GM23338 (cell line): ENCODE data around the gene GPR39. TPM values are rescaled to one million over a fixed set of nuclear protein-coding genes. Genes with fewer than 3 reads are reported as not detected.

Experiments
- ATAC-seq: fragments of 200-7000 bp; cut with Tn5 transposase; 3 replicates; pipeline ENCODE4 v1.9.1; 2020
- DNase-seq: peaks from one replicate; pipeline ENCODE4 v3.0.0-alpha.2; 2015; ENCODE audit warnings: low spot score
- H2AFZ ChIP-seq: fragments of 200-600 bp; sonication (generic); 2 replicates; pipeline ENCODE4 v1.8.0; 2016; ENCODE audit warnings: antibody characterized with exemption, mild to moderate bottlenecking, moderate library complexity
- H3F3A ChIP-seq: fragments of 200-600 bp; sonication (generic); replicated peaks from 2 replicates; pipeline ENCODE4 v1.8.0; 2017; ENCODE audit warnings: antibody characterized with exemption, mixed run types, low read depth
- H3K27ac ChIP-seq: fragments of 200-600 bp; sonication (generic); 2 replicates; pipeline ENCODE4 v1.6.1; 2016; ENCODE audit warnings: low read depth
- H3K27me3 ChIP-seq: fragments of 200-600 bp; sonication (generic); 2 replicates; pipeline ENCODE4 v1.8.0; 2016; ENCODE audit warnings: mild to moderate bottlenecking, mixed run types, moderate library complexity; ENCODE audit not compliant: insufficient read depth
- H3K36me3 ChIP-seq: fragments of 200-600 bp; sonication (generic); 2 replicates; pipeline ENCODE4 v1.8.0; 2016; ENCODE audit warnings: mild to moderate bottlenecking; ENCODE audit not compliant: insufficient read depth
- H3K4me1 ChIP-seq: fragments of 200-600 bp; sonication (generic); 2 replicates; pipeline ENCODE4 v1.8.0; 2016; ENCODE audit warnings: mild to moderate bottlenecking, moderate library complexity; ENCODE audit not compliant: insufficient read depth
- H3K4me2 ChIP-seq: fragments of 200-600 bp; sonication (generic); 2 replicates; pipeline ENCODE4 v1.7.1; 2017; ENCODE audit warnings: mixed run types
- H3K4me3 ChIP-seq: fragments of 200-600 bp; sonication (generic); 2 replicates; pipeline ENCODE4 v1.6.1; 2016; ENCODE audit warnings: mixed run types
- H3K79me2 ChIP-seq: fragments of 200-600 bp; sonication (generic); replicated peaks from 2 replicates; pipeline ENCODE4 v1.8.0; 2017; ENCODE audit warnings: mild to moderate bottlenecking; ENCODE audit not compliant: insufficient read depth
- H3K9me2 ChIP-seq: fragments of 200-600 bp; sonication (generic); 2 replicates; pipeline ENCODE4 v1.8.0; 2017; ENCODE audit not compliant: insufficient read depth
- H4K20me1 ChIP-seq: fragments of 200-600 bp; sonication (generic); replicated peaks from 2 replicates; pipeline ENCODE4 v1.8.0; 2017; ENCODE audit warnings: mild to moderate bottlenecking; ENCODE audit not compliant: insufficient read depth
- H3K27ac Mint-ChIP-seq: 2 replicates; pipeline ENCODE4 v1.8.0; 2020; ENCODE audit warnings: inconsistent platforms, mild to moderate bottlenecking, moderate library complexity, mixed read lengths
- H3K27me3 Mint-ChIP-seq: 3 replicates; pipeline ENCODE4 v1.8.0; 2022; ENCODE audit warnings: low read depth, mild to moderate bottlenecking, moderate library complexity, mixed read lengths, inconsistent platforms; ENCODE audit not compliant: insufficient read depth, poor library complexity
- H3K36me3 Mint-ChIP-seq: 3 replicates; pipeline ENCODE4 v1.8.0; 2021; ENCODE audit warnings: low read depth, mild to moderate bottlenecking, inconsistent platforms, moderate library complexity, mixed read lengths
- H3K4me1 Mint-ChIP-seq: 3 replicates; pipeline ENCODE4 v1.8.0; 2020; ENCODE audit warnings: mild to moderate bottlenecking, inconsistent platforms, mixed read lengths
- H3K4me3 Mint-ChIP-seq: 3 replicates; pipeline ENCODE4 v1.8.0; 2021; ENCODE audit warnings: moderate library complexity, mild to moderate bottlenecking, inconsistent platforms, mixed read lengths
- H3K9me3 Mint-ChIP-seq: 3 replicates; pipeline ENCODE4 v1.8.0; 2020; ENCODE audit warnings: moderate library complexity, mild to moderate bottlenecking, inconsistent platforms, mixed read lengths
- CREB1 ChIP-seq: fragments of 250-450 bp; sonication (Bioruptor Pico); IDR thresholded peaks from 2 replicates; pipeline ENCODE4 v1.5.0; 2020; ENCODE audit warnings: low read depth, mild to moderate bottlenecking, moderate library complexity
- CTCF ChIP-seq, 2 experiments: fragments of 200-600 bp in 1 of 2; sonication (generic) in 1 of 2; conservative IDR thresholded peaks; 2 replicates each; pipeline versions ENCODE4 v1.5.1 to v1.6.1; 2016 to 2017; ENCODE audit warnings: antibody characterized with exemption in 2 of 2, low read depth in 2 of 2, mild to moderate bottlenecking in 2 of 2, moderate library complexity in 1 of 2
- ETS1 ChIP-seq: IDR thresholded peaks from 2 replicates; pipeline ENCODE4 v1.6.1; 2016; ENCODE audit warnings: antibody characterized with exemption
- EZH2 ChIP-seq: fragments of 200-600 bp; sonication (generic); IDR thresholded peaks from one replicate; pipeline ENCODE4 v1.8.0; 2017; ENCODE audit warnings: antibody characterized with exemption, mild to moderate bottlenecking, low read depth; ENCODE audit not compliant: unreplicated experiment
- EZH2phosphoT487 ChIP-seq: fragments of 200-600 bp; sonication (generic); IDR thresholded peaks from one replicate; pipeline ENCODE4 v1.8.1; 2018; ENCODE audit warnings: antibody characterized with exemption; ENCODE audit not compliant: unreplicated experiment
- POLR2AphosphoS5 ChIP-seq: IDR thresholded peaks from 2 replicates; pipeline ENCODE4 v1.6.1; 2016; ENCODE audit warnings: antibody characterized with exemption, low read depth
- REST ChIP-seq: IDR thresholded peaks from one replicate; pipeline ENCODE4 v1.6.1; 2018; ENCODE audit warnings: antibody characterized with exemption; ENCODE audit not compliant: unreplicated experiment
- ZNF462 ChIP-seq: fragments of 250-450 bp; sonication (Bioruptor Pico); IDR thresholded peaks from 2 replicates; pipeline ENCODE4 v1.5.0; 2020; ENCODE audit warnings: mild to moderate bottlenecking, moderate library complexity
- polyA plus RNA-seq: library from polyadenylated mRNA; unstranded; fragments of >200 nt; fragmentation: Nextera tagmentation; extraction: Ambion mirVana; gene quantifications from 2 replicates; pipeline ENCODE4 v1.2.1, GENCODE V29; 2016
- total RNA-seq: library from RNA; depleted of rRNA; stranded (reverse); fragments of >200 nt; shearing (Covaris generic); gene quantifications from 2 replicates; pipeline ENCODE4 v1.2.3, GENCODE V29; 2014

Gene GPR39
- total and polyA plus RNA-seq, 2 experiments from 2014 or later: 0.55 to 1.9 TPM

DNA sequence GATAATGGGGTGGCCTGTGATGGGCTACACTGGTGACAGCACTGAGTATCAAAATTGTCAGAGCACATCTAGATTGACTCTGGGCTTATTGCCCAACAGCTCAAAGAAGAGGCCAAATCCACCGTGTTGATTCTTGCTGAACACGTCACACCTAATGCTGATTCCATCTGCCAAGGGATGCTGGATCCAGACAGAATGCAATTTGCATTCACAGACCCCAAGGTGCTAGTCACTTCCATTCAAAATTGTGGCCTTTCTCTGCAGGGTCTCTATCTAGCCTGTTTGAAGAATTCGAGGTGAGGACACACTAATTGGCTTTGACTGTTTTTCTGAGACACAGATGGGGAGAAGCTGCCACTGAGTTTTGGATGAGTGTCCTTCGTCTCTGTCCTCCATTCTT lies 13.5 kb upstream of the GPR39 start (continued):
- TF ChIP-seq ZNF462 (CRISPR knock-in tag) (no peak), CREB1 (CRISPR knock-in tag) (no peak), REST (no peak)

GRCh38 chr2:132404056-132404455 lies 12.5 kb upstream of the GPR39 start:
- no peak overlapping the region for H3K27ac Mint-ChIP-seq
- Histone ChIP-seq H3K9me2 (peaks cover 15% of the 10 kb centered on the region; the same call in 1 of the 2 replicates), H3K79me2 (no peaks in the 10 kb centered on the region), H3K4me2 (no peak overlapping the region), H2AFZ (peak overlapping the region; percentile 28; the same call in 1 of the 2 replicates), H3K4me3 (no peak overlapping the region), H3K27ac (no peak overlapping the region), H3K27me3 (no peaks in the 10 kb centered on the region), H3F3A (no peaks in the 10 kb centered on the region), H4K20me1 (no peaks in the 10 kb centered on the region), H3K36me3 (no peaks in the 10 kb centered on the region), H3K4me1 (0 out of 2 replicates have a peak, but pooled peaks cover 5% of the 10 kb centered on the region)
- no peak overlapping the region for H3K4me3 Mint-ChIP-seq
- no peaks in the 10 kb centered on the region; the same call in 2 of the 3 replicates for H3K9me3 Mint-ChIP-seq
- peaks cover 8% of the 10 kb centered on the region for H3K27me3 Mint-ChIP-seq
- peaks cover 11% of the 10 kb centered on the region; the same call in 2 of the 3 replicates for H3K4me1 Mint-ChIP-seq
- DNase-seq: no peak
- ATAC-seq: no peak
- H3K36me3 Mint-ChIP-seq: no peaks in the 10 kb centered on the region
- no peak for TF ChIP-seq POLR2AphosphoS5
- TF ChIP-seq EZH2phosphoT487: no peak
- TF ChIP-seq EZH2: no peak
- no peak for TF ChIP-seq ETS1
- no peak for TF ChIP-seq REST
- TF ChIP-seq CTCF (conservative IDR thresholded peaks at IDR 0.05; ENCODE audit: low read depth in 2 of 2): no peak
